Astrocyte of the spinal cord (primary cell): ENCODE measurements around the gene WIZ.

ENCODE experiments used
- DNase-seq: peaks from one replicate; pipeline ENCODE4 v3.0.0; 2011; ENCODE audit warnings: low read depth, low spot score
- H3K4me3 ChIP-seq: 2 replicates; pipeline ENCODE4 v1.5.1; 2011; ENCODE audit warnings: low read depth, mild to moderate bottlenecking, low read length, moderate library complexity
- CTCF ChIP-seq: IDR thresholded peaks from 2 replicates; pipeline ENCODE4 v1.5.1; 2012; ENCODE audit warnings: low read depth, mild to moderate bottlenecking, low read length, inconsistent platforms
- in situ Hi-C: cut with HindIII; loops from 2 replicates; pipeline ENCODE4 v1.10.0; 2017; ENCODE audit warnings: low sequenced_read_pairs

Gene WIZ

GRCh38 chr19:15453906-15454860 is 4.4 kb upstream of the WIZ start:
- TF ChIP-seq CTCF, result peak; percentile 41
- in situ Hi-C loops, result no loop called here
- no peak for DNase-seq
- H3K4me3 ChIP-seq, result no peak overlapping the region

GRCh38 chr19:15453091-15453578 is 3.4 kb upstream of the WIZ start:
- in situ Hi-C loops, result no loop called here
- peak overlapping the region; percentile 30 for H3K4me3 ChIP-seq
- TF ChIP-seq CTCF, result no peak
- no peak for DNase-seq

DNA sequence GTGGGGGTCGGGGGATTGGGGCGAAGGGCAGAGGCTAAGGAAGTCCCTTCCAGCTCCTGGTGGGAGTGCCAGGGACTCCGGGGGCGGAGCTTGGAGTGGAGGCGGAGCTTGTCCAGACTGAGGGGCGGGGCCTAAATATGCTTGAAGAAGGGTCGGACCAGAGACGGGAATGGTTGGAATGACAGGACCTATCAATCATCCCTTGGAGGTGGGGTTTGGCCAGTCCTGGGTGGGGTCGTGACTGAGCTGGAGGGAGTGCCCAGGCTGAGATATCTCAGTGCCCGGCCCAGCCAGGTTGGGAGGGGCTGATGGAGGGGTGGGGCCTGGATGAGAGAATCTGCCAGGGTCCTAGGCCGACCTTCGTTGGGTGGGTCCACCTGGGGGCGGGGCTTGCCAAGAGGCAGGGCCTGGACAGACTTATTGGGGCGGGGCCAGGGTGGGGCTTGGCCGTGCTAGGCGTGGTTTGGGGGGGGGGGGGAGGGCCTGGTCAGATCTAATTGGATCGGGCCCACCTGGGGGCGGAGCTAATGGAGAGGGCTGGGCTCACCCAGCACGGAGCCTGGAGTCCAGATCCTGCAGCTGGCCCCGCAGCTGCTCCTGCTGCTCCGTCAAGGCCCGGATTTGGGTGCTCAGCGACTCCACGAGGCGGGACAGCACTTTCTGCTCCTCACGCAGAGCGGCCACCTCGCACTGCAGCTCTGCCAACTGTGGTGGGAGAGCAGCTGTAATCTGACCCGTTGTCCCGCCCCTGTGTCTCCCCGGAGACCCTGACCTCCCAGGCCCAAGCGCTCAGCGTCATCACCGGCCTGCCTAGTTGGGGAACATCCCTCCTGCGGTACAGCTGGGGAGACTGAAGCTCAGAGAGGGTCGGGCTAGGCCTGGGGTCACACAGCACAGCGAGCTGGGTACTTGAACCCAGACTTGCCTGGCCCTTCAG is 2.6 kb upstream of the WIZ start:
- no peak for TF ChIP-seq CTCF
- peak; percentile 82 for DNase-seq
- peak overlapping the region; percentile 30 for H3K4me3 ChIP-seq
- in situ Hi-C loops, result no loop called here

DNA sequence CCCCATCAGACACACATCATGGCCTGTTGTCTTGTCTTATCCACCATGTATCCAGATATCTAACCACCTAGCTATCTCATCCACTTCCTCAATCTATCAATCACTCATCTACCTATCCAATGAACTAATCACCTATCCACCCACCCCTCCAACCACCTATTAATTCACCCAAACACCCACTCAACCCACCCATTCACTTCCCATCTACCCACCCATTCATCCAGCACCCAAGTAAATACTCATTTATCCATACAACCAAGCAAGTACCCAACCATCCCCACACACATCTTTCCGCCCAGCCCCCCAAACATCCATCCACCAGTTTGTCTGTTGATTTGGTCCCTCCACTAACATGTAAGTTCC is 753 bp upstream of the WIZ start:
- TF ChIP-seq CTCF, result no peak
- in situ Hi-C loops, result no loop called here
- no peak overlapping the region for H3K4me3 ChIP-seq
- no peak for DNase-seq

DNA sequence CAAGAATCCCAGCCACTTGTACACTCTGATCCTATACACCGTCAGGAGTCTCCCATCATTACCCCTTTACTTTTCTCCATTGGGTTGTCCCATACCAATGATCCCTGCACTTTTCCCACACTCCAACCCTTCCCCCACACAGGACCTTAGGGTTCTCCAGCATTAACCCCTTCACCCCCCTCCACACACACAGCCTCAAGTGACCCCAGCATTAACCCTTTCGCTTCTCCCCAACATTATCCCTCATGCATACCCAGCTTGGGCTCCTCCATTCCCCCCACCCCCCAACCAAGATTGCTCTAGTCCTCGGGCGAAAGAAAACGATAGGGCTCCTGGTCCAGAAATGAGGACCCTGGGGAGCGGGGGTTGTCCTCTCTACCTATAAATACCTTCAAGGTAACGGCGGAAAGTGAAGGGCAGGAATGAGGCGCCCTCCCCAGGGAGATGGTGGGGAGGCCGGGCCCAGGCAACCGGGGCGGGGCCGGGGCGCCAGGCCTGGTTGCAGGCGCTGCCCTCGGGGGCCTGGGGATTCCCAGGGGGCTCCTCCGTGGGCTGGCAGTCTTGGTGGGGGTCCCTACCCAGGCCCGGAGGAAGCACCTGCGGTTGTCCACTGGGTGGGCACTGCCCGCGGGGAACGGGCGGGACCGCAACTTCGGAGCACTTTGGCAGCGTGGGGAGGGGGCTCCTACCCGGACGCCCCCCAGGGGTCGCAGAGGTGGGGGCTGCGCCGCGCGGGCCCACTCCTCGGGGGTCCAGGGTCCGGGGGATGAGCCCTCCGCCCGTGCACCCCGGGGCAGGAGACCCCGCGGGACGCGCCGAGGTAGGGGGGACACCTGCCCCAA is 757 bp downstream of the WIZ start:
- in situ Hi-C loops, result no loop called here
- H3K4me3 ChIP-seq, result peak overlapping the region; percentile 57
- DNase-seq, result no peak
- TF ChIP-seq CTCF, result no peak
